GM13977 (cell line): ENCODE results near the gene KREMEN1.

Source experiments
- DNase-seq: peaks from one replicate; pipeline ENCODE4 v3.0.0; 2012; ENCODE audit warnings: low spot score
- in situ Hi-C: fragments of 300-500 bp; cut with MboI; formaldehyde crosslinking; loops from one replicate; pipeline ENCODE4 v1.12.0; 2022; ENCODE audit warnings: low sequenced_read_pairs, low pct_unique_long_range_greater_than_20kb, mixed read lengths, inconsistent platforms; ENCODE audit not compliant: unreplicated experiment
- TF ChIP-seq, protein P1 (sequence below): IDR thresholded peaks from 2 replicates; pipeline ENCODE4 v1.5.1; 2012; ENCODE audit warnings: mild to moderate bottlenecking, control low read depth; ENCODE audit not compliant: insufficient read depth; ENCODE audit errors: extremely low read depth, missing control alignments

KREMEN1 gene

GRCh38 chr22:29155966-29156365 is 83.1 kb downstream of the KREMEN1 start:
- in situ Hi-C loops = no loop called here
- no peak for DNase-seq
- TF ChIP-seq, protein P1, sequence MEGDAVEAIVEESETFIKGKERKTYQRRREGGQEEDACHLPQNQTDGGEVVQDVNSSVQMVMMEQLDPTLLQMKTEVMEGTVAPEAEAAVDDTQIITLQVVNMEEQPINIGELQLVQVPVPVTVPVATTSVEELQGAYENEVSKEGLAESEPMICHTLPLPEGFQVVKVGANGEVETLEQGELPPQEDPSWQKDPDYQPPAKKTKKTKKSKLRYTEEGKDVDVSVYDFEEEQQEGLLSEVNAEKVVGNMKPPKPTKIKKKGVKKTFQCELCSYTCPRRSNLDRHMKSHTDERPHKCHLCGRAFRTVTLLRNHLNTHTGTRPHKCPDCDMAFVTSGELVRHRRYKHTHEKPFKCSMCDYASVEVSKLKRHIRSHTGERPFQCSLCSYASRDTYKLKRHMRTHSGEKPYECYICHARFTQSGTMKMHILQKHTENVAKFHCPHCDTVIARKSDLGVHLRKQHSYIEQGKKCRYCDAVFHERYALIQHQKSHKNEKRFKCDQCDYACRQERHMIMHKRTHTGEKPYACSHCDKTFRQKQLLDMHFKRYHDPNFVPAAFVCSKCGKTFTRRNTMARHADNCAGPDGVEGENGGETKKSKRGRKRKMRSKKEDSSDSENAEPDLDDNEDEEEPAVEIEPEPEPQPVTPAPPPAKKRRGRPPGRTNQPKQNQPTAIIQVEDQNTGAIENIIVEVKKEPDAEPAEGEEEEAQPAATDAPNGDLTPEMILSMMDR = no peak

- TF ChIP-seq, protein P1 = peak; percentile 55
- DNase-seq = no peak
Measured at GRCh38 chr22:29156507-29156906, 83.7 kb downstream of the KREMEN1 start.

DNA sequence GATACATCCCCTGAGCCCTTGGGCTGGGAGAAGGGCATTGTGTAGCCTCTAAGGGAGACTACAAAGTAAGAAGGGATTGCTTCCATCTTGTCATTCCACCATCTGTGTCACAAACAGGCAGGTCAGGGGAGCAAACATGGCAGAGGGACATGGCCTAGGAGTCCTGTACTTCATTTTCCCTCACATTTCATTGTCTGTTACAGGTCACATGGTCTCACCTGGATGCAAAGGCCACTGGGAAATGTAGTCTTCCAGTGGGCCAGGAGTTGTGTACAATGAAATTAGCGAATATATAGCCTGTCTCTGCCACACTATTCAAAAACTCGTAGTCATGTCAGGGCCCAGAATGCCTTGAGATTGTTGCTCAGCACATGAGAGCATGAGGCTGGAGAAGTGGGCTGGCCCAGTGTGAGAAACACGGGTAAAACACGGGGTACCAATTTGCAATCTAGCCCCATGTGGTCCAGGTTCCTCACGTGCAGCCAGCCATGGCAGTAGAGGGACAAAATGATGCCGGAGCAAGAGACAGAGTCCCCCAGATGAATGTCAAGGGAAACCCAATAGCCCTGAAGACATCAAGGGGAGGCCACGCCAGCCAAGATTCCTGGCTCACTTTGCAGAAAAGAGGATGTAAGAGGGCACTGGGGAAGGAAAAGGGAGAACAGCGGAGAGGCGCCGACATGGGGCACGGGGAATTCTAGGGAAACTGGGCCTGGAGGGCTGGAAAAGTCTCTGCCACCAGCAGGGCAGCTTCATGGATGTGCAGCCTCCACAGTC is 85.1 kb downstream of the KREMEN1 start:
- DNase-seq = no peak
- TF ChIP-seq, protein P1 = no peak
- in situ Hi-C loops = no loop called here

More at GRCh38 chr22:29156507-29156906, 83.7 kb downstream of the KREMEN1 start:
- in situ Hi-C loops = no loop called here

GRCh38 chr22:29158546-29158945 is 85.7 kb downstream of the KREMEN1 start:
- TF ChIP-seq, protein P1 = no peak
- in situ Hi-C loops = no loop called here

GRCh38 chr22:29163808-29164207 is 91.0 kb downstream of the KREMEN1 start:
- TF ChIP-seq, protein P1 = no peak
- in situ Hi-C loops = no loop called here
- DNase-seq = no peak

More at GRCh38 chr22:29158546-29158945, 85.7 kb downstream of the KREMEN1 start:
- DNase-seq = no peak

GRCh38 chr22:29165321-29166060 is 92.7 kb downstream of the KREMEN1 start:
- DNase-seq = no peak
- in situ Hi-C loops = no loop called here
- TF ChIP-seq, protein P1 = no peak
